GM18498 (cell line): ENCODE measurements around the gene TRIM61.
A peak's percentile ranks its signal among the peaks of the same experiment; 100 is the strongest.
"Not testable (repeated sequence)": the region's sequence is repeated elsewhere in the genome, so short reads cannot be mapped to it uniquely, and the experiment has no call there.

Experiments
- ATAC-seq: cut with Tn5 transposase; IDR thresholded peaks from one replicate; pipeline ENCODE4 v1.9.1; 2021; ENCODE audit warnings: mild to moderate bottlenecking, moderate library complexity; ENCODE audit not compliant: unreplicated experiment

TRIM61 gene

GRCh38 chr4:164959421-164959820 lies 18.0 kb downstream of the TRIM61 start:
- ATAC-seq: not testable (repeated sequence)

GRCh38 chr4:164956766-164957643 lies 20.5 kb downstream of the TRIM61 start:
- peak; percentile 100 for ATAC-seq

- ATAC-seq: no peak
Observed at GRCh38 chr4:164955107-164955805, 22.2 kb downstream of the TRIM61 start.

- ATAC-seq: no peak
Observed at GRCh38 chr4:164952551-164952950, 24.9 kb downstream of the TRIM61 start.

- no peak for ATAC-seq
Observed at GRCh38 chr4:164949448-164950143, 27.9 kb downstream of the TRIM61 start.

- ATAC-seq: no peak
Observed at GRCh38 chr4:164948975-164949374, 28.5 kb downstream of the TRIM61 start.

GRCh38 chr4:164948006-164948405 lies 29.5 kb downstream of the TRIM61 start:
- ATAC-seq: not testable (repeated sequence)

- ATAC-seq: peak; percentile 41
Observed at GRCh38 chr4:164946810-164947209, 30.6 kb downstream of the TRIM61 start.

GRCh38 chr4:164945146-164945545 lies 32.3 kb downstream of the TRIM61 start:
- no peak for ATAC-seq

GRCh38 chr4:164943192-164943591 lies 34.3 kb downstream of the TRIM61 start:
- ATAC-seq: no peak

- ATAC-seq: peak; percentile 54
Observed at GRCh38 chr4:164937576-164938270, 39.7 kb downstream of the TRIM61 start.

GRCh38 chr4:164935865-164936606 lies 41.4 kb downstream of the TRIM61 start:
- peak; percentile 62 for ATAC-seq

GRCh38 chr4:164935363-164935762 lies 42.1 kb downstream of the TRIM61 start:
- peak; percentile 68 for ATAC-seq

- ATAC-seq: no peak
Observed at GRCh38 chr4:164933244-164933643, 44.2 kb downstream of the TRIM61 start.

- no peak for ATAC-seq
Observed at GRCh38 chr4:164931551-164932324, 45.7 kb downstream of the TRIM61 start.

GRCh38 chr4:164930647-164931046 lies 46.8 kb downstream of the TRIM61 start:
- no peak for ATAC-seq

GRCh38 chr4:164927101-164927500 lies 50.4 kb downstream of the TRIM61 start:
- not testable (repeated sequence) for ATAC-seq

GRCh38 chr4:164926301-164926700 lies 51.2 kb downstream of the TRIM61 start:
- no peak for ATAC-seq

GRCh38 chr4:164924670-164925238 lies 52.7 kb downstream of the TRIM61 start:
- ATAC-seq: peak; percentile 56
